Measurements from ENCODE around the gene CPXCR1.
"Not testable (repeated sequence)": the region's sequence is repeated elsewhere in the genome, so short reads cannot be mapped to it uniquely, and the experiment has no call there.

CPXCR1 gene

DNA sequence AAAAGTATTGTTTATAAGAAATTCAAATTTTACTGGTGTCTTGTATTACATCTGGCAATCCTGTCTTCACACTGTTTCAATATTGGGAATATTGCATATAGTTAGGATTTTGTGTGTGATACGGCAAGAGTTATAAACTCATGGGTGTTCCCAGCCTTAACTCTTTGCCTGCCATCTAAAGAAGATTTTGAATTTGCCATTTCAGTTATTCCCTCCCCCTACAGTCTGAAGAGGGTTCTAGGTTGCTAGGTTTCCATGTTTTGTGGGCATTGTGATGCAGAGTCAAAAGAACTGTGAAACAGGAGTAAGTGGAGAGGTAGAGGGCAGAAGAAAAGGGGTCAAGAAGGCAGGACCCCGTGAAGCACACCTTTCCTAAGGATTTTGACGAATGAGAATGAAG lies at the start of gene CPXCR1:
CPXCR1 (plus strand) TSS at position 301 of the 400 bp plus-strand sequence. CDS start 6,190 bp downstream, outside the sequence.
- DNase-seq = no peak

GRCh38 chrX:88735835-88736234 lies 11.2 kb upstream of the CPXCR1 start:
- no peak for DNase-seq

GRCh38 chrX:88746215-88746614 lies 810 bp upstream of the CPXCR1 start:
- not testable (repeated sequence) for DNase-seq

DNA sequence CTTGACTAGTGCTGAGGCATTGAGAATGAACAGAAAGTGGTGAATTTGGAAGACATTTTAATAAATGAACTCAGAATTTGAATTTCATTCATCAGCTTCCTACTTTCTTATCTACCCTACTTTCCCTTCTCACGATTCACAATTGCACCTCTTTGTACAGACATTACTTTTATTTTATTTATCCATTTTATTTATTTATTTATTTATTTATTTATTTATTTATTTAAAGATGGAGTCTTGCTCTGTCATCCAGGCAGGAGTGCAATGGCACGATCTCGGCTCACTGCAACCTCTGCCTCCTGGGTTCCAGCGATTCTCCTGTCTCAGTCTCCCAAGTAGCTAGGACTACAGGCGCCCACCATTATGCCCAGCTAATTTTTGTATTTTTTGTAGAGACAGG lies 5.3 kb downstream of the CPXCR1 start:
- DNase-seq = not testable (repeated sequence)

GRCh38 chrX:88789825-88790224 lies 42.8 kb downstream of the CPXCR1 start:
- DNase-seq = no peak

All from NCI-H526 treated with DMSO at 0.1 percent for 48 hours (cell line).